ENCODE results near the gene KIF26B.
"Not testable (repeated sequence)": the region's sequence is repeated elsewhere in the genome, so short reads cannot be mapped to it uniquely, and the experiment has no call there.

KIF26B gene

GRCh38 chr1:245154429-245155271 is at the start of gene KIF26B:
Gene KIF26B (plus strand): TSS chr1:245154985. CDS start chr1:245155425, 440 bp downstream.
- peak; percentile 72 for DNase-seq

GRCh38 chr1:245105042-245105441 is 49.7 kb upstream of the KIF26B start:
- no peak for DNase-seq

GRCh38 chr1:245105815-245106410 is 48.9 kb upstream of the KIF26B start:
- peak; percentile 52 for DNase-seq

GRCh38 chr1:245107776-245108114 is 47.0 kb upstream of the KIF26B start:
- DNase-seq = no peak

GRCh38 chr1:245108246-245108645 is 46.5 kb upstream of the KIF26B start:
- DNase-seq = no peak

GRCh38 chr1:245108909-245109308 is 45.9 kb upstream of the KIF26B start:
- no peak for DNase-seq

- DNase-seq = no peak
Measured at GRCh38 chr1:245110406-245110805, 44.4 kb upstream of the KIF26B start.

- DNase-seq = no peak
Measured at GRCh38 chr1:245111073-245111472, 43.7 kb upstream of the KIF26B start.

GRCh38 chr1:245113649-245114048 is 41.1 kb upstream of the KIF26B start:
- DNase-seq = no peak

- DNase-seq = no peak
Measured at GRCh38 chr1:245116131-245116530, 38.7 kb upstream of the KIF26B start.

- no peak for DNase-seq
Measured at GRCh38 chr1:245116751-245117150, 38.0 kb upstream of the KIF26B start.

GRCh38 chr1:245118066-245118465 is 36.7 kb upstream of the KIF26B start:
- no peak for DNase-seq

- DNase-seq = no peak
Measured at GRCh38 chr1:245118806-245119205, 36.0 kb upstream of the KIF26B start.

GRCh38 chr1:245121523-245121922 is 33.3 kb upstream of the KIF26B start:
- DNase-seq = no peak

GRCh38 chr1:245124241-245124640 is 30.5 kb upstream of the KIF26B start:
- no peak for DNase-seq

GRCh38 chr1:245124644-245125043 is 30.1 kb upstream of the KIF26B start:
- DNase-seq = no peak

GRCh38 chr1:245126530-245126929 is 28.3 kb upstream of the KIF26B start:
- DNase-seq = peak; percentile 5

- no peak for DNase-seq
Measured at GRCh38 chr1:245128381-245129101, 26.2 kb upstream of the KIF26B start.

GRCh38 chr1:245129319-245130240 is 25.2 kb upstream of the KIF26B start:
- DNase-seq = peak; percentile 60

GRCh38 chr1:245130281-245131025 is 24.3 kb upstream of the KIF26B start:
- not testable (repeated sequence) for DNase-seq

GRCh38 chr1:245131026-245131393 is 23.8 kb upstream of the KIF26B start:
- no peak for DNase-seq

- DNase-seq = no peak
Measured at GRCh38 chr1:245132771-245133170, 22.0 kb upstream of the KIF26B start.
